HG03045 (cell line): ENCODE data around the gene KIF9.
"Not testable (repeated sequence)": the region's sequence is repeated elsewhere in the genome, so short reads cannot be mapped to it uniquely, and the experiment has no call there.

Experiments
- ATAC-seq: cut with Tn5 transposase; IDR thresholded peaks from one replicate; pipeline ENCODE4 v1.9.1; 2021; ENCODE audit warnings: mild to moderate bottlenecking, moderate library complexity; ENCODE audit not compliant: unreplicated experiment

The KIF9 gene

DNA sequence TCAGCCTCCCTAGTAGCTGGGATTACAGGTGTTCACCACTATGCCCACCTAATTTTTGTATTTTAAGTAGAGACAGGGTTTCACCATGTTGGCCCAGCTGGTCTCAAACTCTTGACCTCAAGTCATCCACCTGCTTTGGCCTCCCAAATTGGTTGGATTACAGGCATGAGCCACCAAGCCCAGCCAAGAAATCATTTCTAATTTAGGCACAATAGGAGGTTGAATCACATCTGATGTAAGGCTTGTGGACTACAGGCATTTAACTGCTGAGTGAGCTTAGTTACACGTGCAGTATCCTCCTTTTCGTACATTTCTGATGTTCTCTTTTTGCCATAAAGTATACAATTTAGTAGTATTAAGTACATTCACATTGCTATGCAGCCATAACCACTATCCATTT, 87.6 kb downstream of the KIF9 start:
- ATAC-seq: no peak

DNA sequence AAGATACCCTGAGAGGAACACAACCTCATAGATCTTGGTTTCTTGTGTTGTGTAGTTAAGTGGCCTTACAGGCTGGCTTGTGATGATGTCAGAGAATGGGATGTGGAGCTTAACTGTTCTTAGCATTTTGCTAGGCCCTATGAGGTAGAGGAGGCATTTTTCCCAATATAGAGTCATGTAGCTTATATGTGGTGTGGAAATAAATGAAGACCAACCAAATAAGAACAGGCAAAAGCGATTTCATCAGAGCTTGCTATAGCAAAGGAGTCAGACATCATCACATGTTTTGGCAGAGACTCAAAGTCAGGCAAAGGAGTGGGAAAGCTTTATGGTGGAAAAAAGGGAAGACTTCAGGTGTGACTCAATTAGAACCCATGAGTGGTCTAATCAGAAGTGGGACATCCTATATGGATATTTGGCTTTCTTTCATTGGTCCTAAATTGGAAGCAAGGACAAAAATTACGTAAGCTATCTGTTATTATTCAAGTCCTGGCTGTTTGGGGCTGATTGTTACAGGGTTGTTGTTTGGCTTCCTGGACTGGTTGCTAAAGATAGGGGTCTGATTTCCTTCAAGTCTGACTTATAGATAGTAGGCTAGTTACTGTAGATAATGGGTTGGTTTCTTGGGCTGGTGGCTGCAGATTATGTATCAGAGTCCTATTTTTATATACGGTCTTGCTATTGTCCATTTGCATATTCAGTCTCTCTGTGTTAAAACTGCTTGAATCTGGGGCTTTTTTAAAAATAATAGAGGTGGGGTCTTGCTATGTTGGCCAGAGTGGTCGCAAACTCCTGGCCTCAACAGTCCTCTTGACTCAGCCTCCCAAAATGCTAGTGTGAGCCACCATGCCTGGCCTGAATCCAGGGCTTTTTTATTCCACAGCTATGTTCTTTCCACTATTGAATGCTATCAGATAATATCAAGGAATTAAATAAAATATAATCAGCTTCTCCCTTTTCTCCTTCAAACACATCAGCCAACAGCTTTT, 88.4 kb downstream of the KIF9 start:
- ATAC-seq: no peak

DNA sequence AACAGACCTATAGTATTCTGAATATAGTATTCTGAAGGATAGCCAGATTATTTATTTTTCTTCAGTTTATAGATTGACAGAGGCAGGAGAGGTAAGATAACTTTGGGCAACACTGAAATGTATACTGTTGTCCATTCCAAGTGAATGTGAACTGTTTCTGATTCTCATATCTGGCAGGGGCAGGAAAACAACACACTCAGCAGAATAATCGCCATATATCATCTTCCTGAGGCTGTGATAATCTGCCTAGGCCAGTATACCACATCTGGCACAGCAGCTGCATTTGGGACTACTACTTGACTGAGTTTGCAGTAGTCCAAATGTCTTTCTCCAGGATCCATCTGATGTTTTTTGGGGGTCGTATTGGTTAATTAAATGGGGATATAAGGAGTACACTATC, 96.3 kb downstream of the KIF9 start:
- ATAC-seq: no peak

DNA sequence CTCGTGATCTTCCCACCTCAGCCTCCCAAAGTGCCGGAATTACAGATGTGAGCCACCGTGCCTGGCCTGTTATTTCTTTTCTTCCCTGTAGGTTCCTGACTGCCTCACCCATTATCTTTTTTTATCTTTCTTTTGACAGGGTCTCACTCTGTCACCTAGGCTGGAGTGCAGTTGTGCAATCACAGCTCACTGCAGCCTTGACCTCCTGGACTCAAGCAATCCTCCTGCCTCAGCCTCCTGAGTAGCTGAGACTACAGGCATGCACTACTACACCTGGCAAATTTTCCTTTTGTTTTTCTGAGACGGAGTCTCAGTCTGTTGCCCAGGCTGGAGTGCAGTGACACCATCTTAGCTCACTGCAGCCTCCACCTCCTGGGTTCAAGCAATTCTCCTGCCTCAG, 100.9 kb downstream of the KIF9 start:
- not testable (repeated sequence) for ATAC-seq

DNA sequence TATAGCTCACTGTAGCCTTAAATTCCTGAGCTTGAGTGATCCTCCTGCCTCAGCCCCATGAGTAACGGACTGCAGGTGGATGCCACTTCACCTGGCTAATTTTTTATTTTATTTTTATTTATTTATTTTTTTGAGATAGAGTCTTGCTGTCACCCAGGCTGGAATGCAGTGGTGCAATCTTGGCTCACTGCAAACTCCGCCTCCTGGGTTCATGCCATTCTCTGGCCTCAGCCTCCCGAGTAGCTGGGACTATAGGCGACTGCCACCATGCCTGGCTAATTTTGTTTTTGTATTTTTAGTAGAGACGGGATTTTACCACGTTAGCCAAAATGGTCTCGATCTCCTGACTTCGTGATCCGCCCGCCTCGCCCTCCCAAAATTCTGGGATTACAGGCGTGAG, 102.6 kb downstream of the KIF9 start:
- ATAC-seq: not testable (repeated sequence)
